GM23248 (cell line): ENCODE results near the gene TIMM10B. TPM values are rescaled to one million over a fixed set of nuclear protein-coding genes. Genes with fewer than 3 reads are reported as not detected.

Experiments used
- DNase-seq: peaks from one replicate; pipeline ENCODE4 v3.0.0-alpha.2; 2015
- H2AFZ ChIP-seq: fragments of 200-600 bp; sonication (generic); 2 replicates; pipeline ENCODE4 v1.6.1; 2016; ENCODE audit warnings: antibody characterized with exemption
- H3F3A ChIP-seq: fragments of 200-600 bp; sonication (generic); 2 replicates; pipeline ENCODE4 v1.6.1; 2016; ENCODE audit warnings: mild to moderate bottlenecking, antibody characterized with exemption, mixed run types; ENCODE audit not compliant: insufficient read depth
- H3K27ac ChIP-seq: fragments of 200-600 bp; sonication (generic); 2 replicates; pipeline ENCODE4 v1.5.1; 2016; ENCODE audit warnings: mild to moderate bottlenecking
- H3K27me3 ChIP-seq: fragments of 200-600 bp; sonication (generic); replicated peaks from 2 replicates; pipeline ENCODE4 v1.6.1; 2016; ENCODE audit warnings: mild to moderate bottlenecking; ENCODE audit not compliant: insufficient read depth
- H3K36me3 ChIP-seq: fragments of 200-600 bp; sonication (generic); 2 replicates; pipeline ENCODE4 v1.6.1; 2016; ENCODE audit warnings: low read depth, mild to moderate bottlenecking
- H3K4me1 ChIP-seq: fragments of 200-600 bp; sonication (generic); 2 replicates; pipeline ENCODE4 v1.6.1; 2016; ENCODE audit warnings: mild to moderate bottlenecking; ENCODE audit not compliant: insufficient read depth
- H3K4me2 ChIP-seq: fragments of 200-600 bp; sonication (generic); one replicate; pipeline ENCODE4 v1.6.1; 2016; ENCODE audit warnings: mild to moderate bottlenecking; ENCODE audit not compliant: unreplicated experiment
- H3K4me3 ChIP-seq: fragments of 200-600 bp; sonication (generic); 2 replicates; pipeline ENCODE4 v1.5.1; 2016; ENCODE audit warnings: mild to moderate bottlenecking
- H3K79me2 ChIP-seq: fragments of 200-600 bp; sonication (generic); 2 replicates; pipeline ENCODE4 v1.6.1; 2016; ENCODE audit warnings: mild to moderate bottlenecking; ENCODE audit not compliant: insufficient read depth
- H3K9ac ChIP-seq: fragments of 200-600 bp; sonication (generic); 2 replicates; pipeline ENCODE4 v1.6.1; 2016; ENCODE audit warnings: mild to moderate bottlenecking
- H3K9me2 ChIP-seq: fragments of 200-600 bp; sonication (generic); 2 replicates; pipeline ENCODE4 v1.6.1; 2016; ENCODE audit warnings: mixed run types, mild to moderate bottlenecking, moderate library complexity; ENCODE audit not compliant: insufficient read depth
- H3K9me3 ChIP-seq: fragments of 200-600 bp; sonication (generic); one replicate; pipeline ENCODE4 v1.6.1; 2017; ENCODE audit warnings: low read depth
- H4K20me1 ChIP-seq: fragments of 200-600 bp; sonication (generic); 2 replicates; pipeline ENCODE4 v1.6.0; 2016; ENCODE audit not compliant: insufficient read depth
- EZH2 ChIP-seq: fragments of 200-600 bp; sonication (generic); IDR thresholded peaks from 2 replicates; pipeline ENCODE4 v1.6.1; 2018; ENCODE audit warnings: antibody characterized with exemption, mild to moderate bottlenecking; ENCODE audit not compliant: insufficient read depth, poor library complexity, severe bottlenecking
- EZH2phosphoT487 ChIP-seq: fragments of 200-600 bp; sonication (generic); IDR thresholded peaks from 2 replicates; pipeline ENCODE4 v1.6.1; 2018; ENCODE audit warnings: antibody characterized with exemption, moderate library complexity, mild to moderate bottlenecking, low read depth; ENCODE audit not compliant: insufficient read depth
- WGBS, 2 experiments: methylation state at CpG; one replicate each; pipeline ENCODE4 v1.1.6; 2015 to 2017; ENCODE audit warnings: low lambda C conversion rate in 2 of 2, low coverage in 1 of 2; ENCODE audit errors: missing lambda C conversion rate in 2 of 2; 5-methylcytosine and 5-hydroxymethylcytosine counted together
- in situ Hi-C: fragments of 300-500 bp; cut with MboI; formaldehyde crosslinking; loops from 2 replicates; pipeline ENCODE4 v1.15.0; 2020
- polyA plus RNA-seq: library from polyadenylated mRNA; unstranded; fragments of >200 nt; fragmentation: Nextera tagmentation; extraction: Ambion mirVana; gene quantifications from 2 replicates; pipeline ENCODE4 v1.2.1, GENCODE V29; 2016
- total RNA-seq: library from RNA; depleted of rRNA; stranded (reverse); fragments of >200 nt; shearing (Covaris generic); gene quantifications from 2 replicates; pipeline ENCODE4 v1.2.3, GENCODE V29; 2014; rRNA removed

TIMM10B gene
- total and polyA plus RNA-seq, 2 experiments from 2014 or later: 35.4 to 43.8 TPM

DNA sequence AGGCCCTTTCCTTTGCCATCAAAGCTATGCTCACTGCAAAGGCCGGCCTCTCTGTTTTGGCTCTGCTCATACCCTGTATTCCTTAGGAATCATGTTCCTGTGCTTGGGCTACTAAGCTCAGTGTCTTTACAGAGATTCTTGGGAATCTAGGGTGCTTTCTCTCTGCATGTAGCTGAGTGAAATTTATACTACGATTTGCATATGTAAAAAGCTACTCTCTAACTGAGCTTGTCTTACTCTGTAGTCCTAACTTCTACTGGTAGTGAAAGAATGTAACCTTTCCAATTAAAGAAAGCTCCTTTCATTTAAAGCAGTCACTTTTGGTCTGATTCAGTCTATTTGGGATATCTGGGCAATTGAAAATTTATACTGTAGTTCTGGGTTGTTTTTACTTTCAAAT, 48.0 kb downstream of the TIMM10B start:
- no peaks in the 10 kb centered on the region for H4K20me1 ChIP-seq
- no peak for DNase-seq
- in situ Hi-C loops: no loop called here
- no peaks in the 10 kb centered on the region for H3K4me1 ChIP-seq
- no peak overlapping the region for H2AFZ ChIP-seq
- H3K9ac ChIP-seq: no peak overlapping the region
- H3K27ac ChIP-seq: no peak overlapping the region
- H3K36me3 ChIP-seq: no peaks in the 10 kb centered on the region
- H3K9me2 ChIP-seq: 0 out of 2 replicates have a peak, but pooled peaks cover 2% of the 10 kb centered on the region
- WGBS, 2 experiments: 75 to 86% methylated on average over 2 of the region's 2 CpGs
- no peak overlapping the region for H3K4me2 ChIP-seq
- H3K79me2 ChIP-seq: no peaks in the 10 kb centered on the region
- TF ChIP-seq EZH2phosphoT487 (no peak), EZH2 (no peak)
- H3F3A ChIP-seq: 0 out of 2 replicates have a peak, but pooled peaks cover 2% of the 10 kb centered on the region
- no peaks in the 10 kb centered on the region for H3K9me3 ChIP-seq
- no peak overlapping the region for H3K4me3 ChIP-seq
- H3K27me3 ChIP-seq: no peaks in the 10 kb centered on the region

DNA sequence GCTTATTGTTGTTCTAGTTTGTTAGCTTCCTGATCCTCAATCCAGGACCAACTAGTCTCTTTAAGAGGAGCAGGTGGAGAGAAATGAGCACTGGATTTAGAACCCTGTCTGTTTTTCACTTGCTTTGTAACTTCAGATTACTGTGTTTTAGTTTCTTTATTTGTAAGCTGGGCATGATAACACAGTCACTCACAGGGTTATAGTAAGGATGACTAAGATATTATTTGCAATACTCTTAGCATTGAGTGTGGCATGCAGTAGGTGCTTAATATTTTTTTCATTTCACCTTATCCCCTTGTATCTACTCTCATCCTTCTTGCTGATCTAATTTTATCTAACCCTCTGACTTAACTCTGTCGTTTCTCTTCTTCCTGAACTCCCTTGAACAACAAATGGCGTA, 49.5 kb downstream of the TIMM10B start:
- no peak overlapping the region for H3K9ac ChIP-seq
- no peaks in the 10 kb centered on the region for H3K9me2 ChIP-seq
- 97 to 98% methylated on average over 2 of the region's 2 CpGs for WGBS, 2 experiments
- no peak overlapping the region for H3K4me3 ChIP-seq
- H3K4me2 ChIP-seq: no peak overlapping the region
- H3F3A ChIP-seq: no peaks in the 10 kb centered on the region
- H3K9me3 ChIP-seq: no peaks in the 10 kb centered on the region
- H3K27me3 ChIP-seq: no peaks in the 10 kb centered on the region
- H3K27ac ChIP-seq: no peak overlapping the region
- in situ Hi-C loops: loop anchor here (10.0 kb wide), 1 partner anchor 144 kb away; no protein-coding TSS in a partner anchor
- H2AFZ ChIP-seq: no peak overlapping the region
- DNase-seq: peak; percentile 38
- TF ChIP-seq EZH2phosphoT487 (no peak), EZH2 (no peak)
- H3K36me3 ChIP-seq: no peaks in the 10 kb centered on the region
- H3K79me2 ChIP-seq: no peaks in the 10 kb centered on the region
- no peaks in the 10 kb centered on the region for H3K4me1 ChIP-seq
- no peaks in the 10 kb centered on the region for H4K20me1 ChIP-seq

DNA sequence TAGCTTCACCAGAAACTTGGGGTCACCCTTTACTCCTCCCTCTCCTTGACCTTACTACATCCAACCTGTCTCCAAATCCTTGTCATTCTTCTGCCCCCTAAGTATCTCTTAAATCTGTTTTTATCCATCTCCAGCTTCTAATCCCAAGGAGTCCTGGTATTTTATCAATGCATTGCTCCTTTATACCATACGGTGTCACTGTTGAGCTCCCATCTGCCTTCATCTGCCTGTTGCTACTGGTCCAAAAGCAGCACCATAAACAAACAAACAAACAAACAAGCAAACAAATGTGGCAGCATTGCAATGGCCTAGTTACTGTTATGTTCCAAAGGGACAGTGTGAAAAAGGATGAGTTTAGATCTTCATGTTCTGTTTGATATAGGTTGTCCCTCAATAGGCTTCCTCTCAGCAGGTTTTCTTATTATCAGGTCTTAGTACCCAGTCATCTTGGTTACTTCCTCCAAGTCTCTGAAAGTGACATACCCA, 50.0 kb downstream of the TIMM10B start:
- WGBS, 2 experiments: 0 to 2% methylated on average over 1 of the region's 1 CpG
- H3F3A ChIP-seq: no peaks in the 10 kb centered on the region
- TF ChIP-seq EZH2 (no peak), EZH2phosphoT487 (no peak)
- no peak overlapping the region for H3K9ac ChIP-seq
- no peaks in the 10 kb centered on the region for H4K20me1 ChIP-seq
- in situ Hi-C loops: loop anchor here (10.0 kb wide), 1 partner anchor 143 kb away; no protein-coding TSS in a partner anchor
- no peak overlapping the region for H3K4me2 ChIP-seq
- no peaks in the 10 kb centered on the region for H3K36me3 ChIP-seq
- H2AFZ ChIP-seq: no peak overlapping the region
- H3K27ac ChIP-seq: no peak overlapping the region
- peak; percentile 68 for DNase-seq
- H3K27me3 ChIP-seq: no peaks in the 10 kb centered on the region
- no peaks in the 10 kb centered on the region for H3K9me2 ChIP-seq
- H3K9me3 ChIP-seq: no peaks in the 10 kb centered on the region
- no peak overlapping the region for H3K4me3 ChIP-seq
- no peaks in the 10 kb centered on the region for H3K79me2 ChIP-seq
- no peaks in the 10 kb centered on the region for H3K4me1 ChIP-seq

Other genes with a start within 250 kb of the TIMM10B start
- gene FHIP1B, start 246.9 kb upstream of the TIMM10B start, total RNA-seq: 14.7 and 25.4 TPM in 2 replicates
- 9.2 and 10.9 TPM in 2 replicates for gene FHIP1B, start 246.9 kb upstream of the TIMM10B start, polyA plus RNA-seq
- not detected in 2 replicates for gene CNGA4, start 242.4 kb upstream of the TIMM10B start, total RNA-seq
- not detected in 2 replicates for gene CNGA4, start 242.4 kb upstream of the TIMM10B start, polyA plus RNA-seq
- not detected in 2 replicates for gene CCKBR, start 221.7 kb upstream of the TIMM10B start, total RNA-seq
- gene CCKBR, start 221.7 kb upstream of the TIMM10B start, polyA plus RNA-seq: not detected in 2 replicates
- gene CAVIN3, start 161.0 kb upstream of the TIMM10B start, total RNA-seq: 392 and 456 TPM in 2 replicates
- gene CAVIN3, start 161.0 kb upstream of the TIMM10B start, polyA plus RNA-seq: 290 and 301 TPM in 2 replicates
- gene SMPD1, start 91.0 kb upstream of the TIMM10B start, total RNA-seq: 70.1 and 87.8 TPM in 2 replicates
- gene SMPD1, start 91.0 kb upstream of the TIMM10B start, polyA plus RNA-seq: 67.9 and 72.3 TPM in 2 replicates
- gene APBB1, start 62.4 kb upstream of the TIMM10B start, total RNA-seq: 43.8 and 46.2 TPM in 2 replicates
- gene APBB1, start 62.4 kb upstream of the TIMM10B start, polyA plus RNA-seq: 42.3 and 43.1 TPM in 2 replicates
- gene HPX, start 40.5 kb upstream of the TIMM10B start, total RNA-seq: 0.22 and 1.1 TPM in 2 replicates
- gene HPX, start 40.5 kb upstream of the TIMM10B start, polyA plus RNA-seq: 0.43 and 0.46 TPM in 2 replicates
- 20.5 and 29.9 TPM in 2 replicates for gene TRIM3, start 7.6 kb upstream of the TIMM10B start, total RNA-seq
- gene TRIM3, start 7.6 kb upstream of the TIMM10B start, polyA plus RNA-seq: 15.2 and 17.1 TPM in 2 replicates
- gene ARFIP2, start 170 bp upstream of the TIMM10B start, total RNA-seq: 69.5 and 75.0 TPM in 2 replicates
- 56.6 and 57.9 TPM in 2 replicates for gene ARFIP2, start 170 bp upstream of the TIMM10B start, polyA plus RNA-seq
- gene DNHD1, start 15.8 kb downstream of the TIMM10B start, total RNA-seq: 2.2 and 4.6 TPM in 2 replicates
- gene DNHD1, start 15.8 kb downstream of the TIMM10B start, polyA plus RNA-seq: 1.1 and 1.2 TPM in 2 replicates
- gene RRP8, start 122.1 kb downstream of the TIMM10B start, total RNA-seq: 8.5 and 12.6 TPM in 2 replicates
- gene RRP8, start 122.1 kb downstream of the TIMM10B start, polyA plus RNA-seq: 21.3 and 24.4 TPM in 2 replicates
- 211 and 242 TPM in 2 replicates for gene ILK, start 122.3 kb downstream of the TIMM10B start, total RNA-seq
- 256 and 264 TPM in 2 replicates for gene ILK, start 122.3 kb downstream of the TIMM10B start, polyA plus RNA-seq
- 35.5 and 67.9 TPM in 2 replicates for gene TAF10, start 130.7 kb downstream of the TIMM10B start, total RNA-seq
- gene TAF10, start 130.7 kb downstream of the TIMM10B start, polyA plus RNA-seq: 171 and 172 TPM in 2 replicates
- 37.6 and 47.6 TPM in 2 replicates for gene TPP1, start 137.9 kb downstream of the TIMM10B start, total RNA-seq
- 65.2 and 66.3 TPM in 2 replicates for gene TPP1, start 137.9 kb downstream of the TIMM10B start, polyA plus RNA-seq
- gene DCHS1, start 174.3 kb downstream of the TIMM10B start, total RNA-seq: 5.8 and 6.4 TPM in 2 replicates
- 0.86 and 1.1 TPM in 2 replicates for gene DCHS1, start 174.3 kb downstream of the TIMM10B start, polyA plus RNA-seq
- gene MRPL17, start 201.8 kb downstream of the TIMM10B start, total RNA-seq: 53.5 and 104 TPM in 2 replicates
- 107 and 114 TPM in 2 replicates for gene MRPL17, start 201.8 kb downstream of the TIMM10B start, polyA plus RNA-seq